Measurements from ENCODE around the gene SEL1L3. TPM values are rescaled to one million over a fixed set of nuclear protein-coding genes. Genes with fewer than 3 reads are reported as not detected.

The SEL1L3 gene
- total and polyA plus RNA-seq, 9 of the 15 experiments (the other 6 are each of a cell fraction or from before 2014, with no cell fraction given), result 10.0 to 44.3 (median 21.6) TPM

GRCh38 chr4:25861280-25861950, 1.4 kb downstream of the SEL1L3 start:
- ChIA-PET CTCF (ENCODE audit: low intra/inter-chr PET ratio) (no interaction called here), POLR2A (interaction anchor here (0.7 to 1.5 kb wide), 4 partner anchors 8 to 22 kb away, joined by 3 to 4 read pairs (median 4); no protein-coding TSS in a partner anchor)
- WGBS (ENCODE audit: insufficient coverage, low coverage, missing lambda C conversion rate), result 0% methylated on average over 5 of the region's 5 CpGs
- Histone ChIP-seq H3K79me2 (ENCODE audit: control insufficient read depth, insufficient read depth, low read length) (peaks cover 53% of the 10 kb centered on the region), H3K9ac (ENCODE audit: insufficient read depth in 1 of 2, low read depth in 2 of 2, low read length in 2 of 2) (peak overlapping the region in 1 of 2 experiments; percentile 81; a peak in 3 of 4 replicates), H3K9me3 (replicated peaks; ENCODE audit: control insufficient read depth, insufficient read depth, low read depth, low read length) (no peaks in the 10 kb centered on the region), H2AFZ (ENCODE audit: low read depth, low read length) (peak overlapping the region; percentile 79; the same call in 1 of the 2 replicates), H3K4me1 (replicated peaks in 1 of 2; ENCODE audit: control insufficient read depth in 2 of 2, insufficient read depth in 2 of 2, low read length in 2 of 2) (peaks cover 16 to 27% of the 10 kb centered on the region in 2 experiments; a peak in 4 of 5 replicates), H3K27me3 (ENCODE audit: control insufficient read depth in 2 of 2, insufficient read depth in 2 of 2, low read length in 2 of 2) (no peaks in the 10 kb centered on the region), H4K20me1 (replicated peaks; ENCODE audit: control insufficient read depth, insufficient read depth, low read length) (no peaks in the 10 kb centered on the region; the same call in 1 of the 2 replicates), H3K9me1 (ENCODE audit: control insufficient read depth, insufficient read depth, low read length) (no peaks in the 10 kb centered on the region), H3K4me2 (ENCODE audit: insufficient read depth, low read length) (peak overlapping the region; percentile 80), H3K4me3 (peak overlapping the region; percentile 78), H3K27ac (ENCODE audit: extremely low read depth, low read depth, low read length) (peak overlapping the region; percentile 77), H3K36me3 (ENCODE audit: control insufficient read depth, insufficient read depth, low read length) (no peaks in the 10 kb centered on the region)
- no peak for FAIRE-seq
- ATAC-seq, result peak; percentile 11; the same call in 1 of the 3 replicates
- in situ Hi-C loops (cut with MboI), result no loop called here
- DNase-seq (ENCODE audit: extremely low read depth in 1 of 4, low spot score in 3 of 4), result peak in 2 of 4 experiments; percentile 31 to 40
- no TSS peak for BruUV-seq (replicated peaks)
- intact Hi-C loops (cut with micrococcal nuclease), result loop anchor here (1.0 kb wide), 1 partner anchor 53 kb away; the partner anchor contains the start of gene SMIM20
- TF ChIP-seq TCF15 (CRISPR knock-in tag; IDR thresholded peaks at IDR 0.05), result no peak
- no peak for TF ChIP-seq GTF2A2 (tag; IDR thresholded peaks at IDR 0.05)
- no peak for TF ChIP-seq PRPF4 (IDR thresholded peaks at IDR 0.05; ENCODE audit: insufficient read depth, low read depth, low read length, poor library complexity, severe bottlenecking)
- no peak for TF ChIP-seq E2F6 (IDR thresholded peaks at IDR 0.05; ENCODE audit: borderline replicate concordance in 1 of 2, extremely low read depth in 1 of 2, insufficient read depth in 1 of 2, insufficient read length in 1 of 2, low read depth in 1 of 2, low read length in 1 of 2, poor library complexity in 1 of 2, severe bottlenecking in 1 of 2)
- peak; percentile 17; the same call in 1 of the 2 replicates for TF ChIP-seq GABPA (tag; conservative IDR thresholded peaks at IDR 0.05; ENCODE audit: low read depth)
- TF ChIP-seq CREBBP (IDR thresholded peaks at IDR 0.05; ENCODE audit: low read depth, low read length), result no peak
- peak; percentile 93 for TF ChIP-seq NFE2 (IDR thresholded peaks at IDR 0.05; ENCODE audit: low read depth)
- TF ChIP-seq SIX5 (IDR thresholded peaks at IDR 0.05; ENCODE audit: borderline replicate concordance in 1 of 2, insufficient read depth in 1 of 2, low read depth in 1 of 2, low read length in 2 of 2), result no peak
- no peak for TF ChIP-seq ZNF551 (CRISPR knock-in tag; IDR thresholded peaks at IDR 0.05)
- TF ChIP-seq CEBPG (CRISPR knock-in tag; IDR thresholded peaks at IDR 0.05), result no peak
- peak; percentile 79 to 94 for TF ChIP-seq CEBPG (tag; conservative IDR thresholded peaks at IDR 0.05 in 1 of 2, IDR thresholded peaks at IDR 0.05 in 1 of 2)
- no peak for TF ChIP-seq TOE1 (IDR thresholded peaks at IDR 0.05; ENCODE audit: borderline replicate concordance)
- no peak for TF ChIP-seq TOE1 (CRISPR knock-in tag; IDR thresholded peaks at IDR 0.05; ENCODE audit: borderline replicate concordance, low read depth)
- TF ChIP-seq FUS (optimal IDR thresholded peaks at IDR 0.05; ENCODE audit: low read depth, low read length), result no peak
- no peak for TF ChIP-seq NFYB (IDR thresholded peaks at IDR 0.05; ENCODE audit: extremely low read depth, insufficient read length)
- TF ChIP-seq RNF219 (CRISPR knock-in tag; IDR thresholded peaks at IDR 0.05), result no peak
- TF ChIP-seq SNRNP70 (optimal IDR thresholded peaks at IDR 0.05; ENCODE audit: low read depth, low read length), result no peak
